Erythroblast (primary cell): ENCODE results near the gene ZFYVE28.

Experiments
- GATA1 ChIP-seq: IDR thresholded peaks from 2 replicates; pipeline ENCODE4 v1.6.1; 2011; ENCODE audit warnings: low read depth, mild to moderate bottlenecking, control low read depth, low read length, moderate library complexity
- POLR2A ChIP-seq: IDR thresholded peaks from 2 replicates; pipeline ENCODE4 v1.6.1; 2011; ENCODE audit warnings: mild to moderate bottlenecking, low read length

DNA sequence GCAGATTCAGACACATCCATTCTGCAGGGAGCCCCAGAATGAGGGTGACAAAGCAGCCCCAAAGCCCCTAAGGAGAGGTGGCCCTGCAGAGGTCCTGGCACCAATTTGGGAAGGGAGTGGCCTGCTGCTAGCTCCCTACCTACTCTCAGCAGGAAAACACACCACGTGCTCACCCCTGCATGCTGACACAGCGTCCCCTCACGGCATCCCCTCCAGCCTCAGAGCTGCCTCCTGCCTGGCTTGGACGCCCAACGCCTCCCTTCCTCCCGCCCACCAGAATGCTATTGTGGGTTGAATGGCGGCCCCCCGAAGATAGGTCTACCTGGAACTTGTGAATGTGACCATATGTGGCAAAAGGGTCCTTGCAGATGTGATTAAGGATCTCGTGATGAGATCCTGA, 28.8 kb downstream of the ZFYVE28 start:
- TF ChIP-seq GATA1 (no peak), POLR2A (no peak)
